LNCAP (cell line): ENCODE results near the gene PRSS8.

Experiments used
- TF ChIP-seq, protein P1 (sequence below): fragments of 450-650 bp; IDR thresholded peaks from 2 replicates; pipeline ENCODE4 v1.5.1; 2017; ENCODE audit warnings: mild to moderate bottlenecking

The PRSS8 gene

DNA sequence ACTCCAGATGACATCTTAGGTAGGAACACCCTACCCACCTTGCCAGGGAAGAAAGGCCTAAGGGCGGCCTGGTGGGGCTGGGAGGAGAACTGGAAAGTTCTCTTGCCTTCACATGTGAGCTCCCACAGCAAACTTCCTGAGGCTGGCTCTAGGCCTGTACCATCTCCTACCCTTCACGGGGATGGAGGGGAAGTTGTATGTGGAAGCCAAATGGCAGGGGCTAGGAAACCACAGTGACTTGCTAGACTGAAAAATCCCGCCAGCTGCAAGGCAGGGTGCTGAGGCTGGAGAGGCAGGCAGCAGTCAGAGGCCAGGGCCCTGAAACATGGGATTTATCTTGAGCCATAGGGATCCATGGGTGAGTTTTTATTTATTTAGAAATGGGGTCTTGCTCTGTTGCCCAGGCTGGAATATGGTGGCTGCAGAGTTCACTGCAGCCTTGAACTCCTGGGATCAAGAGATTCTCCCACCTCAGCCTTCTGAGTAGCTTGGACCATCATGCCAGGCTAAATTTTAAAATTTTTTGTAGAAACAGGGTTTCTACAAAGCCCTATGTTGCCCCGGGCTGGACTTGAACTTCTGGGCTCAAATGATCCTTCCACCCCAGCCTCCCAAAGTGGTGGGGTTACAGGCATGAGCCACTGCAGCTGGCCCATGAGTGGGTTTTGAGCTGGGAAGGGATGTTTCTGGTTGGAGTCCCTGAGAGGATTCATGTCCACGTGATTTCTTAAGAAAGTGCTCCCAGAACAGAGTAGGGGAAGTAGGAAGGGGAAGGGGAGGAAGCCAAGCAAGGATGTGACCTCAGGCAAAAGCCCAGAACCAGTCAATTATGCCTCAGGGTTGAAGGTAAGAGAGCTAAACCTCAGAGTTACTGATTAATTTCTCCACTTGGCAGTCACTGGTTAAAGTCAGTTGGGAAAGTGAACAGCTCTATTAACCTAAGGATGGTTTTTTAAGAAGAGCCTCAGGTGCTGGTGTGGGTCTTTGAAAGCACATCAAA, 22.1 kb downstream of the PRSS8 start:
- TF ChIP-seq, protein P1, sequence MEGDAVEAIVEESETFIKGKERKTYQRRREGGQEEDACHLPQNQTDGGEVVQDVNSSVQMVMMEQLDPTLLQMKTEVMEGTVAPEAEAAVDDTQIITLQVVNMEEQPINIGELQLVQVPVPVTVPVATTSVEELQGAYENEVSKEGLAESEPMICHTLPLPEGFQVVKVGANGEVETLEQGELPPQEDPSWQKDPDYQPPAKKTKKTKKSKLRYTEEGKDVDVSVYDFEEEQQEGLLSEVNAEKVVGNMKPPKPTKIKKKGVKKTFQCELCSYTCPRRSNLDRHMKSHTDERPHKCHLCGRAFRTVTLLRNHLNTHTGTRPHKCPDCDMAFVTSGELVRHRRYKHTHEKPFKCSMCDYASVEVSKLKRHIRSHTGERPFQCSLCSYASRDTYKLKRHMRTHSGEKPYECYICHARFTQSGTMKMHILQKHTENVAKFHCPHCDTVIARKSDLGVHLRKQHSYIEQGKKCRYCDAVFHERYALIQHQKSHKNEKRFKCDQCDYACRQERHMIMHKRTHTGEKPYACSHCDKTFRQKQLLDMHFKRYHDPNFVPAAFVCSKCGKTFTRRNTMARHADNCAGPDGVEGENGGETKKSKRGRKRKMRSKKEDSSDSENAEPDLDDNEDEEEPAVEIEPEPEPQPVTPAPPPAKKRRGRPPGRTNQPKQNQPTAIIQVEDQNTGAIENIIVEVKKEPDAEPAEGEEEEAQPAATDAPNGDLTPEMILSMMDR: no peak

DNA sequence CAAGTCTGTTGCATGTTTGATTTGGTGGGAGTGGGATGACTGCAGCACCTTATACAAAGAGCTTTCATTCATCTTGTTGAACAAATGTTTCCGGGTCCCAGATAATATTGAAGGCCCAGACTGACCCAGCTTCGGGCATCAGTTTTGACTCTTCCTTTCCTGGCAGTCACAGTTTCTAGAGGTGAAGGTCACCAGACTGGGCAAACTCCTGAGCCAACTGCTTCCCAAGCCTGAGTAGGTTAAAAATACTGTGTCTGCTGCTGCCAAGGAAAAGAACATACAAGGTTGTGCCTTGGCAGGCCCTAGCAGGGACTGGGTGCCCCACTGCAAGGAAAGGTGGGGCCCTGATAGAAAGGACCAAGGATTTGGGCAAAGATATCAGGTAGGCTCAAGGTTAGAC, 22.8 kb downstream of the PRSS8 start:
- TF ChIP-seq, protein P1: no peak

DNA sequence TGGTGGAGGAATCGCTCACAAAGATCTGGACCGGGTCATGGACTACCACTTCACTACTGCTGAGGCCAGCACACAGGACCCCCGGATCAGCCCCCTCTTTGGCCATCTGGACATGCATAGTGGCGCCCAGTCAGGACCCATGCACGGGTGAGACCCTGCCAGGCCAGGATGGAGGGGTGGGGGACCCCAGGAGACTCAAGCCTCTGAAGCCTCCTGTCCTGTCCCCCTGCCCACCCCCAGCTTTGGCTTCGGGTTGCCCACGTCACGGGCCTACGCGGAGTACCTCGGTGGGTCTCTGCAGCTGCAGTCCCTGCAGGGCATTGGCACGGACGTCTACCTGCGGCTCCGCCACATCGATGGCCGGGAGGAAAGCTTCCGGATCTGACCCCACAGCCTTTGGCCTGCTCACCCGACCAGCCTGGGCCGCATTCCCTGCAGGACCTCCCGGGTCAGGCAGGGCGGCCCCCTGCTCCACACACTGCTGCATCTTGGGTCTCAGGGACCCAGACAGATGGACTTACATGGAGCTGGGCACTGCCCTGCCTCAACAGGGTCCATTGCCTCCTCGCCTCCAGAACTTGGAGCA, 23.6 kb downstream of the PRSS8 start:
- TF ChIP-seq, protein P1: no peak

DNA sequence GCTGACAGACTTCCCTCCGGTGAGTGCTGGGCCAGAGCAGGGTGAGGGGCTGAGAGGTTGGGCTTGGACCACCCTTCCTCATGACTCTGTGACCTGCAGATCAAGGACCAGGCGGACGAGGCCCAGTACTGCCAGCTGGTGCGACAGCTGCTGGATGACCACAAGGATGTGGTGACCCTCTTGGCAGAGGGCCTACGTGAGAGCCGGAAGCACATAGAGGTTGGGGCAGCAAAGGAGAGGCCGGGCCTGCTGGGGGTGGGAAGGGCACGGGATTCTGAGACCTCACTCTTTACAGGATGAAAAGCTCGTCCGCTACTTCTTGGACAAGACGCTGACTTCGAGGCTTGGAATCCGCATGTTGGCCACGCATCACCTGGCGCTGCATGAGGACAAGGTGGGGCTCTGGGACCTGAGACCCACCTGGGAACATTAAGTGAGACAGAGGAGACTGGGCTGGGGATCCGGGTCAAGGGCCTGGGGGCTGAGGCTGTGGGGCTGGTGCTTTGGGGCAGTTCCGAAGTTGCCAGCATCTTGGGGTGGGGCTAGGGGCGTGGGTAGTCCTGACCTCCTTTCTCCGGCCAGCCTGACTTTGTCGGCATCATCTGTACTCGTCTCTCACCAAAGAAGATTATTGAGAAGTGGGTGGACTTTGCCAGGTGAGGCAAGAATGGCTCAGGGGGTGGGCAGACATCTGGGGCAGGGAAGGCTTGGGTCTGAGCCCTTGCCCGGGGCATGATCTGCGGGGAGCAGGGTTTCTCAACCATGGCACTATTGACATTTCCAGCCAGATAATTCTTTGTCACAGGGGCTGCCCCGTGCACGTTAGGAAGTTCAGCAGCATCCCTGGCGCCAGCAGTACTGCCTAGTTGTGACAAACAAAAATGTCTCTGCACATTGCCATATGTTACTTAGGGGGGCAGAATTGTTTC, 25.2 kb downstream of the PRSS8 start:
- TF ChIP-seq, protein P1: no peak

DNA sequence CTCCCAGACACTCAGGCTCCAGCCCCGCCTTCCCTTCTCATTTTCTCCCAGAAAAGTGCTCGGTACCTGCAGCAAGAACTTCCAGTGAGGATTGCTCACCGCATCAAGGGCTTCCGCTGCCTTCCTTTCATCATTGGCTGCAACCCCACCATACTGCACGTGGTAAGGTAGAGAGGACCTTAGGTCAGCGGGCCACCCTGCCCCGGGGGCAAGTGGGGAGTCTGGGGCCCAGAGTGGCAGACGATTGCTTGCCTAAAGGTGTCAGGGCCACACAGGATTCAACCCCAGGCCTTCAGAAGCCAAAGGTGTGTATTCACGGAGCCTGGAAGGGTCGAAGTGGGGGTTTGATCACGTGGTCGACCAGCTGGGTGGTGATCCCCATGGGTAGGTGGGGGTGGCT, 25.9 kb downstream of the PRSS8 start:
- TF ChIP-seq, protein P1: no peak

DNA sequence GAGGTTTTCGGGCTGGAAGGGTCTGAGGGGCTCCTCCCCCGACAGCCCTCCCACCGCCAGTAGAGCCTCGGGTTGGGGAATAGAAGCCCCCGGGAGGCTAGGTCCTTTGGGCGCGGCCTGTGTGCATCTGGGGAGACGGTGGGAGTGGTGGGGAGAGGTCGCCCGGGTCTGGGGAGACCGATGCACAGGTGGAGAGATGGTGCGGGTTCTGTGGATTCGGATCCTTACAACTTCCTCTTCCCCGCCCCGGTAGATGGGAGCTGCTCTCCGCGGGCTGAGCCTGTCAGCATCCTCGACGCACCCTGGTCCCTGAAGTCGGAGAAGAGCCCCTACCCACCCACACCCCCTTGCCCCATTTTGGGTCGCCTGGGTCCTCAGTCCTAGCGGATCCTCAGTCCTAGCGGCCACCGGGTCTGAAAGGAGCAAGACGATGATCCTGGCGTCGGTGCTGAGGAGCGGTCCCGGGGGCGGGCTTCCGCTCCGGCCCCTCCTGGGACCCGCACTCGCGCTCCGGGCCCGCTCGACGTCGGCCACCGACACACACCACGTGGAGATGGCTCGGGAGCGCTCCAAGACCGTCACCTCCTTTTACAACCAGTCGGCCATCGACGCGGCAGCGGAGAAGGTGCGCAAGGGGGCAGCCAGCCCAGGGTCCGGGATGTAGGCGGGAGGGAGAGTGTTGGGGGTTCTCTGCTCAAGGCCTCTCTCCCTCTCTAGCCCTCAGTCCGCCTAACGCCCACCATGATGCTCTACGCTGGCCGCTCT, 26.6 kb downstream of the PRSS8 start:
- TF ChIP-seq, protein P1: no peak
